ENCODE data around the gene TEX13D. TPM values are rescaled to one million over a fixed set of nuclear protein-coding genes. Genes with fewer than 3 reads are reported as not detected.

The TEX13D gene
- total RNA-seq, 1 experiment from 2014 or later: not detected

DNA sequence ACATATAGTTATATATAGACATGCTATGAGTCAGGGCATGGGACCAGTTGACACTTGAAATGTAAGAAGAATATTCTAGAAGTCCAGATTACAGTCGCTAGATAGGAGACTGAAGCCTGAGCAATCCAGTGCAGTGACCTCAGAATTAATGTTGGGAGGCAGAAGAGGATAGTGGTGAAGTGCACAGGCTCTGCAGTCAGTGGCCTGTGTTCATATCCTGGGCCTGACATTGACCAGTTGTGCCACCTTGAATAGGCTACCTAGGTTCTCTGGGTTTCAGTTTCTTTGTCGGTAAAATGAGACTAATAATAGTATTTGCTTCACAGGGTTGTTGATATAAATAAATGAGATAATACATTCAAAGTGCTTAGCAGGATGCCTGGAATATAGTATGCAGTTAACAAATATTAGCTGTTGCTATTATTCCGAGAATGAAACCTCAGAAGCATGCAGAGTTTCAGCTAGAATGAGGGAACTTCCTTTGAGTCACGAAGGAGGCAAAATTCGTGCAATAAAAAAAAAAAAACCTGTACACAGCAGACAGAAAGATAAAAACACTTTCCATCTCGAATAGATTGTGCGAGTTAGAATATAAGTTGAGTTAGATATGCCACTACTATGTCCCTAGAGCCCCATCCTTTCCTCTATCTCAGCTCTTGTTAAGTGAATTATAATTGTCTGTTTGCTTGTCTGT lies 9.9 kb downstream of the TEX13D start:
- Mint-ChIP-seq H3K4me3 (ENCODE audit: low read depth, unreplicated experiment) (no peak overlapping the region), H3K9me3 (ENCODE audit: low read depth, unreplicated experiment) (no peaks in the 10 kb centered on the region), H3K27ac (ENCODE audit: unreplicated experiment) (no peak overlapping the region), H3K4me1 (ENCODE audit: low read depth, unreplicated experiment) (no peaks in the 10 kb centered on the region), H3K27me3 (ENCODE audit: unreplicated experiment) (peaks cover 1% of the 10 kb centered on the region), H3K36me3 (ENCODE audit: insufficient read depth, unreplicated experiment) (no peaks in the 10 kb centered on the region)
- CTCF ChIA-PET: no interaction called here
- DNase-seq: no peak
- TF ChIP-seq CTCF (IDR thresholded peaks at IDR 0.05; ENCODE audit: unreplicated experiment): no peak
- BruUV-seq (replicated peaks): no TSS peak
- intact Hi-C loops (cut with micrococcal nuclease; ENCODE audit: unreplicated experiment): no loop called here

GRCh38 chrX:124343016-124343415 lies 10.6 kb downstream of the TEX13D start:
- no peak for TF ChIP-seq CTCF (IDR thresholded peaks at IDR 0.05; ENCODE audit: unreplicated experiment)
- CTCF ChIA-PET: no interaction called here
- Mint-ChIP-seq H3K27ac (ENCODE audit: unreplicated experiment) (no peak overlapping the region), H3K4me1 (ENCODE audit: low read depth, unreplicated experiment) (no peaks in the 10 kb centered on the region), H3K4me3 (ENCODE audit: low read depth, unreplicated experiment) (no peak overlapping the region), H3K36me3 (ENCODE audit: insufficient read depth, unreplicated experiment) (no peaks in the 10 kb centered on the region), H3K27me3 (ENCODE audit: unreplicated experiment) (no peaks in the 10 kb centered on the region), H3K9me3 (ENCODE audit: low read depth, unreplicated experiment) (no peaks in the 10 kb centered on the region)
- DNase-seq: no peak
- no TSS peak for BruUV-seq (replicated peaks)
- intact Hi-C loops (cut with micrococcal nuclease; ENCODE audit: unreplicated experiment): no loop called here

DNA sequence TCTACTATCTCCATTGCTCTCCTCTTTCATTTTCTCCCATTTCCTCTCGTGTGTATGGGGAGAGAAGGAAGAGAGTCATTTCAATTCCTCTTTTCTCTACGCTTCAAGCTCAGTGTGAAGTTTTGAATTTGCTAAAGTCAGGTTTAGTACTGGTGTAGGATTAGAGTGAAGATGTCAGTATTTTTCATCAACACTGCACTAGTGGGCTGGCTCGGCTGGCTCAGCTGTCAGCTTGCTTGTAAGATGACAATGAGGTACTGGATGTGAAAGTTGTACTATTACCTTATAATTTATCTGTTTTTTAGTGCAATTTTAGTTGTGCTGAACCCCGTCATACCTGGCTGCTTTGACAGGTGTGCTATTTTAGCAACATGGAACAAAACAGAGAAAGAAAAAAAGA lies 11.8 kb downstream of the TEX13D start:
- Mint-ChIP-seq H3K36me3 (ENCODE audit: insufficient read depth, unreplicated experiment) (no peaks in the 10 kb centered on the region), H3K9me3 (ENCODE audit: low read depth, unreplicated experiment) (no peaks in the 10 kb centered on the region), H3K4me1 (ENCODE audit: low read depth, unreplicated experiment) (no peaks in the 10 kb centered on the region), H3K27me3 (ENCODE audit: unreplicated experiment) (no peaks in the 10 kb centered on the region), H3K4me3 (ENCODE audit: low read depth, unreplicated experiment) (no peak overlapping the region), H3K27ac (ENCODE audit: unreplicated experiment) (no peak overlapping the region)
- CTCF ChIA-PET: no interaction called here
- intact Hi-C loops (cut with micrococcal nuclease; ENCODE audit: unreplicated experiment): no loop called here
- TF ChIP-seq CTCF (IDR thresholded peaks at IDR 0.05; ENCODE audit: unreplicated experiment): no peak
- no peak for DNase-seq
- BruUV-seq (replicated peaks): no TSS peak

DNA sequence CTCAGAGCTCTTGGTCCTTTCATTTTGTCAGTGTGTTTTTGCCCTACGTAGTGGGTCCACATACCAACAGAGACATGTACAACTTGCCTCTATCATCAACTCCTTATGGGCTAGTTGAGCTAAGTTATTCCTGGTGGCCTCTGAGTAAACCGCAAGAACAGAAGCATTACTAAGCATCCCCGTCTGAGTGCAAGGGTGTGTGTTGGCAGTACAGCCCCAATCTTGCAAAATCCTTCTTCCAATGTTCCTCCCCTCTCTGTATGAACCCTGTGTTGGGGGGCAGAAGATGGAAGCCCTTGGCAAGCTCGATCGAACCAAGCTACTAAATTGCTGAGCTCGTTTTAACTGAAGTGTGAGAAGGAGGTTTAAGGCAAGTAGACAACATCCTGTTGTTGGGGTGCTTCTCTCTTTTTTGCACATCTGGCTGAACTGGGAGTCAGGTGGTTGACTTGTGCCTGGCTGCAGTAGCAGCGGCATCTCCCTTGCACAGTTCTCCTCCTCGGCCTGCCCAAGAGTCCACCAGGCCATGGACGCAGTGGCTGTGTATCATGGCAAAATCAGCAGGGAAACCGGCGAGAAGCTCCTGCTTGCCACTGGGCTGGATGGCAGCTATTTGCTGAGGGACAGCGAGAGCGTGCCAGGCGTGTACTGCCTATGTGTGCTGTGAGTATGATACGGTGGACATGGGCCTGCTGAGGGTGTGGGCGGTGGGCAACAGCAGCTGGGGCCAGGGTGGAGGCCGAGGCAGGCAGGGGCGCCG lies 13.8 kb downstream of the TEX13D start, which contains the start of gene SH2D1A:
TSS of gene SH2D1A (plus strand) at position 447 of the 760 bp plus-strand sequence. CDS start at position 527, 80 bp downstream.
- TF ChIP-seq CTCF (IDR thresholded peaks at IDR 0.05; ENCODE audit: unreplicated experiment): no peak
- no peak for DNase-seq
- no TSS peak for BruUV-seq (replicated peaks)
- CTCF ChIA-PET: no interaction called here
- H3K27ac Mint-ChIP-seq (ENCODE audit: unreplicated experiment): no peak within 1 kb of the TSS
- H3K4me3 Mint-ChIP-seq (ENCODE audit: low read depth, unreplicated experiment): no peak within 1 kb of the TSS
- H3K27me3 Mint-ChIP-seq (ENCODE audit: unreplicated experiment): no peaks in the 10 kb centered on the region
- no peaks in the 10 kb centered on the region for H3K36me3 Mint-ChIP-seq (ENCODE audit: insufficient read depth, unreplicated experiment)
- no peaks in the 10 kb centered on the region for H3K4me1 Mint-ChIP-seq (ENCODE audit: low read depth, unreplicated experiment)
- H3K9me3 Mint-ChIP-seq (ENCODE audit: low read depth, unreplicated experiment): no peaks in the 10 kb centered on the region
- intact Hi-C loops (cut with micrococcal nuclease; ENCODE audit: unreplicated experiment): no loop called here

Data from Calu3 (cell line).